Measurements from ENCODE around the gene RFC4. TPM values are rescaled to one million over a fixed set of nuclear protein-coding genes. Genes with fewer than 3 reads are reported as not detected.

Gene RFC4
- total and polyA plus RNA-seq, 2 experiments from 2014 or later = 14.9 to 28.6 TPM

GRCh38 chr3:186845756-186846155, 39.5 kb upstream of the RFC4 start:
- H4K20me1 ChIP-seq (ENCODE audit: insufficient read depth, poor library complexity, severe bottlenecking) = no peaks in the 10 kb centered on the region
- WGBS (ENCODE audit: low lambda C conversion rate, missing lambda C conversion rate) = 86% methylated on average over 10 of the region's 10 CpGs
- no peaks in the 10 kb centered on the region for H3K36me3 ChIP-seq (replicated peaks; ENCODE audit: insufficient read depth, low read depth)
- H3K4me3 ChIP-seq = no peak overlapping the region
- H3K9me3 ChIP-seq (ENCODE audit: low read depth) = no peaks in the 10 kb centered on the region
- H3K79me2 ChIP-seq = no peaks in the 10 kb centered on the region
- H3K9me2 ChIP-seq (replicated peaks; ENCODE audit: insufficient read depth) = no peaks in the 10 kb centered on the region
- peaks cover 3% of the 10 kb centered on the region for H3K27me3 ChIP-seq
- no peak for TF ChIP-seq EZH2 (IDR thresholded peaks at IDR 0.05; ENCODE audit: borderline replicate concordance)
- no peak for TF ChIP-seq EZH2phosphoT487 (IDR thresholded peaks at IDR 0.05; ENCODE audit: low read depth, severe bottlenecking, unreplicated experiment)
- no peak for TF ChIP-seq CTCF (IDR thresholded peaks at IDR 0.05; ENCODE audit: poor library complexity)
- H3K27ac ChIP-seq = no peak overlapping the region
- no peak overlapping the region for H2AFZ ChIP-seq
- peaks cover 6% of the 10 kb centered on the region for H3K4me1 ChIP-seq (ENCODE audit: insufficient read depth)
- no peak overlapping the region for H3K4me2 ChIP-seq
- DNase-seq (ENCODE audit: low spot score) = no peak

DNA sequence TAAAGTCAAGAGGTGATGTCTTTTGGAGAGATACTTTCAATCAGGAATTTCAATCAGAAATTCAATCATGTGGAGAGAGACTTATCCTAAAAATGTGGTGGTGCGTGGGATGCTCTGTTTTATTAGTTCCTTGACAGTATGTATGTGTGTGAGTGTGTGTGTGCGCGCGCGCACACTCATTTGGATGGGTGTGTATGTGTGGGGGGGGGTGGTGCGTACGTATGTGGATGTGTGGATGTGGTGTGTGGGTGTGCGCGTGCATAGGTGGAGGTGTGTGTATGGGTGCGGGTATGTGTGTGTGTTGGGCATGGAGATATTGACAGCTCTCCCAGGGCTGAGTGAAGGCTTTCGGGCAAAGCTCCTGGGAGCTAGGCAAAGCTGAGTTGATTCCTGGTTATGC, 38.6 kb upstream of the RFC4 start:
- Histone ChIP-seq H2AFZ (no peak overlapping the region), H3K9me3 (ENCODE audit: low read depth) (no peaks in the 10 kb centered on the region), H3K4me1 (ENCODE audit: insufficient read depth) (peaks cover 6% of the 10 kb centered on the region), H3K4me2 (no peak overlapping the region), H3K4me3 (no peak overlapping the region), H3K27me3 (peaks cover 3% of the 10 kb centered on the region), H3K79me2 (no peaks in the 10 kb centered on the region), H3K27ac (no peak overlapping the region), H3K36me3 (replicated peaks; ENCODE audit: insufficient read depth, low read depth) (no peaks in the 10 kb centered on the region), H3K9me2 (replicated peaks; ENCODE audit: insufficient read depth) (no peaks in the 10 kb centered on the region), H4K20me1 (ENCODE audit: insufficient read depth, poor library complexity, severe bottlenecking) (no peaks in the 10 kb centered on the region)
- 82% methylated on average over 11 of the region's 11 CpGs for WGBS (ENCODE audit: low lambda C conversion rate, missing lambda C conversion rate)
- no peak for TF ChIP-seq EZH2 (IDR thresholded peaks at IDR 0.05; ENCODE audit: borderline replicate concordance)
- no peak for TF ChIP-seq CTCF (IDR thresholded peaks at IDR 0.05; ENCODE audit: poor library complexity)
- no peak for TF ChIP-seq EZH2phosphoT487 (IDR thresholded peaks at IDR 0.05; ENCODE audit: low read depth, severe bottlenecking, unreplicated experiment)
- no peak for DNase-seq (ENCODE audit: low spot score)

DNA sequence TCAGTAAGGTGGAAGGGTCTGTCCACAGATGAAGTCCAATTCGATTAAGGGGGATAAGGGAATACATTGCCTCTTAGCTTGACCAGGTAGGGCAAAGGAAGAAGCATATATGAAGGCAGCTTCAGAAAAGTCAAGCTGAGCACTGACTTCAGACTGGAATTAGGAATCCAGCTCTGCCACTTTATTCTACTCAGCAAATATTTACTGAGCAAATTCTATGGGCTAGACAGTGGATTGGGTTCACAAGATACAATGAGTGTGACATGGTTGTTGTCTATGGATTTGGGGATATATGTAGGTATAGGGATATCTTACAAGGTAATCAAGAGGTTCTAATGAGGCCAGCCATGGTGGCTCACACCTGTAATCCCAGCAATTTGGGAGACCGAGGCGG, 36.8 kb upstream of the RFC4 start:
- H4K20me1 ChIP-seq (ENCODE audit: insufficient read depth, poor library complexity, severe bottlenecking) = no peaks in the 10 kb centered on the region
- TF ChIP-seq CTCF (IDR thresholded peaks at IDR 0.05; ENCODE audit: poor library complexity) (no peak), EZH2phosphoT487 (IDR thresholded peaks at IDR 0.05; ENCODE audit: low read depth, severe bottlenecking, unreplicated experiment) (no peak), EZH2 (IDR thresholded peaks at IDR 0.05; ENCODE audit: borderline replicate concordance) (no peak)
- no peaks in the 10 kb centered on the region for H3K9me3 ChIP-seq (ENCODE audit: low read depth)
- 72% methylated on average over 3 of the region's 3 CpGs for WGBS (ENCODE audit: low lambda C conversion rate, missing lambda C conversion rate)
- DNase-seq (ENCODE audit: low spot score) = no peak
- no peaks in the 10 kb centered on the region for H3K9me2 ChIP-seq (replicated peaks; ENCODE audit: insufficient read depth)
- peaks cover 3% of the 10 kb centered on the region for H3K27me3 ChIP-seq
- peaks cover 6% of the 10 kb centered on the region for H3K4me1 ChIP-seq (ENCODE audit: insufficient read depth)
- H3K27ac ChIP-seq = no peak overlapping the region
- no peak overlapping the region for H2AFZ ChIP-seq
- no peak overlapping the region for H3K4me3 ChIP-seq
- H3K4me2 ChIP-seq = no peak overlapping the region
- no peaks in the 10 kb centered on the region for H3K79me2 ChIP-seq
- no peaks in the 10 kb centered on the region for H3K36me3 ChIP-seq (replicated peaks; ENCODE audit: insufficient read depth, low read depth)
